HS-5 (cell line): ENCODE results near the gene KRT34.
"Not testable (repeated sequence)": the region's sequence is repeated elsewhere in the genome, so short reads cannot be mapped to it uniquely, and the experiment has no call there.

Experiments used
- DNase-seq: peaks from one replicate; pipeline ENCODE4 v3.0.0-alpha.2; 2012; ENCODE audit warnings: low read depth

KRT34 gene

GRCh38 chr17:41381943-41382342, at the start of gene KRT34:
KRT34 (minus strand) TSS chr17:41382306; CDS start chr17:41382246, 60 bp downstream.
- DNase-seq, result not testable (repeated sequence)

DNA sequence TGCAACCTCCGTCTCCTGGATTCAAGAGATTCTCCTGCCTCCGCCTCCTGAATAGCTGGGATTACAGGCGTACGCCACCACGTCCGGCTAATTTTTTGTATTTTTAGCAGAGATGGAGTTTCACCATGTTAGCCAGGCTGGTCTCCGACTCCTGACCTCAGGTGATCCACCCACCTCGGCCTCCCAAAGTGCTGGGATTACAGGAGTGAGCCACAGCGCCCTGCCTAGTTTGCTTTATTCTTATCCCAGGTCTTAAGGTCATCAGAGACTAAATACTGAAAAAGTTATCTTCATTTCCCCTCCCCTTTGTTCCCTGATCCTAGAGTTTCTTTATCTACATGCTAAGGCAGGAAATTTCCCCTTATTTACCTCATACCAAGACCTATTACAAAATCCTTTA, 48.3 kb upstream of the KRT34 start:
- DNase-seq, result not testable (repeated sequence)

DNA sequence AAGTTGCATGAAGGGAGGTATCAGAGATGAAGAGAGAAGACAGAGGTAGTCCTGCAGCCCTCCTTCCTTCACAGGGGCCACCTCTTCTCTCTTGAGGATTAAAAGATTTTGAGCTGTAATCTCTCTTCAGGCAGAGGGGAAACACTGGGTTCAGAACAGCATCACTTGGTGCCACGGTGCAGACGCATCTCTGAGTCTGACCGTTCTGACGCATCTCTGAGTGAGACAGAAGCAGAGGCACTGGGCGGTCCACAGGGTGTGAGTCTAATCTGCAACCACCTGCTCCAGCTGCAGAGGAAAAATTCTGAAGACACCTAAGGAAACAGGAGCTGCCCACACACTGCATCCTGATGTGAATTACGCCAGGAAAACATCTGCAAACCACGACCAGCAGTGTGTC, 47.6 kb upstream of the KRT34 start:
- no peak for DNase-seq

DNA sequence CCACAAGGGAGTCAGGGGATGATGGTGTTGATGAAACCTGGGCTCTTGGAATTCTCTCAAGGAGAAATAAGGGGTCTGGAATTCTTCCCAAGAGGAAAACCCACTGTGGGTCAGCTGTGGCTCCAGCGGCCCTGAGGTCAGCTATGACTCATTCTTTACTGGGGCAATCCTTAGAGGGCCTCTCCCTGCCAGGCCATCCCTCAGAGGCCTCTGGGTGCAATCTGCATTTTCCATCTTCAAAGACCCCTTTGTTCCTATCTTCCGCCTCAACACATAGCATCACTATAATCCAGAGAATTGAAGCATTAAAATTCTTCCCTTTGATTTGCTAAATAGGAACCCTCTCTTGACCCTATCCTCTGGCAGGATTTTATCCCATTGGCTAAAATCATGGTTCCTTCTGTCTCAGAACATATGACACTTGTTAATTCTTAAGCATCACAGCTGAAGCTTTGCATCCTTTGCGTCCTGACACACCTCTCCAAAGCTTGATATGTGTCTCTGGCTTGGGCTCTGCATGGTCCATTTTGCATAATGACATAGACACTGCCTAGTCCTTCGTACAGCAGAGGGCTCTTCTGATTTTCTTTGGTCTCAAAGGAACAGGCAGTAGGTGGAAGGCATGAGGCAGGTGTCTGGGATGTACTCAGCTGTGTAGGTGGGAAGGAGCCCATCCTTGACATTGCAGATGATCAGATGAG, 46.6 kb upstream of the KRT34 start:
- DNase-seq, result no peak

- DNase-seq, result no peak
Measured at GRCh38 chr17:41424111-41424635, 42.1 kb upstream of the KRT34 start, which contains the start of gene KRT37. KRT37 (minus strand) TSS chr17:41424585; CDS start chr17:41424523, 62 bp downstream.

GRCh38 chr17:41422586-41422985, 40.5 kb upstream of the KRT34 start:
- not testable (repeated sequence) for DNase-seq

- DNase-seq, result no peak
Measured at GRCh38 chr17:41421617-41422016, 39.5 kb upstream of the KRT34 start.

- no peak for DNase-seq
Measured at GRCh38 chr17:41421116-41421515, 39.0 kb upstream of the KRT34 start.

- DNase-seq, result no peak
Measured at GRCh38 chr17:41420134-41420533, 38.0 kb upstream of the KRT34 start.

DNA sequence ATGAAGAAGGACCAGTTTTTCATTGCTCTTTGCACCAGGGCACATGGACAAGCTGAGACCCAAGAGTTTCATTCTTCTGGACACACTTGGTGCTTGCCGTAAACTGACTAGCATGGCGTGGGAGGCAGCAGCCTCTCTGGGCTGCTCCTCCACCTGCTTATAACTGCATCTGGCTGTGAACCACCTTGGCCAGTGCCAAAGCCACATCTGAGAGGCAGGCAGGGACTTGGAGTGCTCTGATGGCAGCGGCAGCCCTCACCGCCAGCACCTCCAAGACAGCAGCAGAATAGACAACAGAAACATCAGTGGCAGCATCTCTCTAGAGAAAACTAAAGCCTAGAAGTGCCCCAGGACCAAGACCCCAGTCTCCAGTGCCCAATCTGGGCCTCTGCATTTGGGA, 37.6 kb upstream of the KRT34 start:
- DNase-seq, result no peak

- no peak for DNase-seq
Measured at GRCh38 chr17:41418116-41418860, 36.2 kb upstream of the KRT34 start.

DNA sequence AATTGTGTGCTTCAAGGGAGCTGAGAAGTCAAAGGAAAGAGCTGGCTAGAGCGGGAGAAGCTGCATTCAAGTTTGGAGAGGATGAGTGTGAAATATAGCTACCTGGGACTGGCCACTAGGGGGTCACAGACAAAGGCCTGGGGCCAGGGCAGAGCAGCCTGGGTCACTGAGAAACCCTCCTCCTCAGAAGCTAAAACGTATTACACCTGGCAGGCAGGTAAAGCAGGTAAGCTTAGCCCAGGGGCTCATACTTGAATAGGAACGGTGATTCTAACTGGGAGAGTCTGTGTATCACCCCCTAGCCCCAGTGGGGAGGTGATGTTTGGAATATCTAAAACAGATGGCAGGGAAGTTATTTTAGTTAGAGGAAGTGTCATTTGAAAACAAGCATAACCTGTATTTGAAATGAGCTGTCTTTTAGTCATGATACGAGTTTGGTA, 35.5 kb upstream of the KRT34 start:
- no peak for DNase-seq

DNA sequence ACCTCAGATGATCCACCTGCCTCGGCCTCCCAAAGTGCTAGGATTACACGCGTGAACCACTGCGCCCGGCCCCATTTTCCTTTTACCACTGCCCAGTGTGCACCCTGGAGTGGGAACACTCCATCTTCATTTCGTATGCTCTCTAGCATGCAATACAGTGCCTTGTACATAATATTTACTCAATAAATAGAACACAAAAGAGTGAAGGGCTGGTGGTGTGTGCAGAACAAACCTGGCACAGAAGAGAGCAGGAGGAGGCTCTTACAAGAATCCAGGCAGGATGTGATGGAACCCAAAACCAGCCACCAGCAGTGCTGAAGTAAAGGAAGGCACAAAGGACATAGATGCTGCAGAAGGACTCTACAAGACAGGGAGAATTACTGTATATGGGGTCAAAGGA, 35.0 kb upstream of the KRT34 start:
- no peak for DNase-seq

DNA sequence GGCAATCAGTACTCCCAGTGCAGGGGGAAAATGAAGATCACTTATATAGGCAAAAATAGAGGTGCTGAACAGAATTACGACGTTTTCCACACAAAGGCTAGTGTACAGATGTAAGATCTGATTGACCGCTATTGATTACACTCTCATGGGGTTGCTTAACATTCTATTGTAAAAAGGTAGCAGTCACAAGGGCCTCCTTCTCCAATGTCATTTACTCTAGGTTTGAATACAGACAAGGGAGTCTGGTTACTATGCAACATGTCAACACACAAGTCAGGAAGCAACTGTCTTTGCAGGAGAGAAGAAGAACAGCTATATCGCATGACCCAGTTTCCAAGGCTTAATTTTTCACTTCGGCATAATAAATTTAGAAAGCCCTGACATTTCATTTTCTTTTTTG, 34.4 kb upstream of the KRT34 start:
- no peak for DNase-seq

DNA sequence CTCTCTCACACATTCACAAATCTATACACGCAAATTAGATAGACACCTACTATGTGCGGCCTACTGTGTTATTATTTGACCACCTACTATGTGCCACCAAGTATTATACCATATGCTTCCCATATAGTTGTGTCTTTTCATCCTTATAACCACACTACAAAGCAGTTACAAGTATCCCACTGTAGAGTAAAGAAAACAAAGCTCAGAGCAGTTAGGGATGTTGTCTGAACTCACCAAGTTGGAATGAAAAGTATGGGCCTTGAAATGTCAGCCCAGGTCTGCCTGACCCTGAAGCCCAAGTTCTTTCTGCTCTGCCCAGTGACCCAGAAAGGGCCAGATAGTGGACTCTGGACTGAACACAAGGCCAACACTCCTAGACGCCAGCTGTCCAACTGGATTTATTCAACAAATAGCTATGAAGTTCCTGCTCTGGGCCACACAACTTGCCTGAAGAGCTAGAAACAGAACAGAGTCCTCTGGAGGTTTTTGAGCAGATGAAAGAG, 33.8 kb upstream of the KRT34 start:
- no peak for DNase-seq

DNA sequence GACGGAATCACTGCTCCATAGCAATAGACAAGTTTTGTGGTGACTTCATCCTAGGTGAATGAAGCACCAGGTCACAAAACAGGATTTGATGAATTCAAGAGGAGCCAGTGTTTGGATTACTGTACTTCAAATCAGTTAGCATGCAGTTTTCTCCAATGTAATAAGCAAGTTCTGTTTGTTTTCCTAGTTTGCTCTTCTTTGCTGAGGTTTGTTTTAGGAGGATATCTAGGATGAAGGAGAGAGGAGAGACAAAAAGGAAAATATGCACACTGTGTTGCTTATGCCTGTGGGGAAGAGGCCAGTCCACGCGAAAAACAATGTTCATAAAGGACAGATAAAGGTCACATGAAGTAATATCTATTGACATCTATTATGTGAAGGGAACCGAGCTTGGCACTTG, 33.3 kb upstream of the KRT34 start:
- DNase-seq, result no peak

DNA sequence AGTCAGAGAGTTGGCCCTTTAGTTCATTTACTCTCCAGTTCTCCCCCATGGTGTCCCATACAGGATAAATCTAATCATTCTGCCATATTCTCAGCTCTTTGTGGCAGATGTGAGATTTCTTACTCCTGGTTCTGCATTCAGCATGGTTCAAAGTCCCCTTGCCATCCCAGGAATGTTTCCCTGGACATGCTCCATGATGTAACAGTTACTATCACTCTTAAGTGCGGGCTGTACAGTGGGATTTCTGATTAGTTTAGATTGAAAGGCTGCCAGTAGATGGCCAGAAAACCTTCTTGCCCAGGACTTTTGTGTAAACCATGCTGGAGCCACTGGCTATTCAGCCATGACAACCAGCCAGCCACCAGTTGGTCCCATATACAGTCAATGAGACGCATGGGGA, 31.9 kb upstream of the KRT34 start:
- no peak for DNase-seq

- no peak for DNase-seq
Measured at GRCh38 chr17:41413353-41413957, 31.3 kb upstream of the KRT34 start.

GRCh38 chr17:41411072-41411840, 29.1 kb upstream of the KRT34 start:
- DNase-seq, result no peak

GRCh38 chr17:41407226-41407625, 25.1 kb upstream of the KRT34 start:
- DNase-seq, result no peak

DNA sequence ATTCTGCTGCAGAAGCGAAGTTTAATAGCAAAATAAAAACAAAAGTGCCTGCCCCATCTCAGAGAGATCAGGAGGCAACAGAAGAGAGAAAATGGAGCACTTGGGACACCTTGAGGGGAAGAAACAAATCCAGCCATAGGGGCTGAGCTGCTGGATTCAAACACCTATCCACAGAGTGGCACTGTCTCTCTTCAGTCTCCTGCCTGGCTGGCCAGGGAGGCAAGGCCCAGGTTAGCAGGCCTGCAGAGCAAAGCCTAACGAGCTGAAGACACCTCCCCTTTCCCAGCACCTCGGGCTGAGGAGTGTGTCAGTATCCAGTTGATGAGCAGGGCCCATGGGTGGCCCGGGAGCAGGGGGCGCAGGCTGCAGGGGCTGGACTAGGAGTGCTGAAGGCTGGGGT, 24.1 kb upstream of the KRT34 start:
- DNase-seq, result no peak
